Activated T-helper 17 cell treated with anti-CD3 and anti-CD28 coated beads, Interleukin-2, amount 50 U/mL, for 72 hours (primary cell): Measurements from ENCODE around the gene TMEM51. TPM values are rescaled to one million over a fixed set of nuclear protein-coding genes. Genes with fewer than 3 reads are reported as not detected.

ENCODE experiments used
- ATAC-seq: fragments of 150-1000 bp; cut with Tn5 transposase; replicated peaks from 2 replicates; pipeline ENCODE4 v1.10.0; 2021; ENCODE audit warnings: mild to moderate bottlenecking, moderate library complexity
- H3K27ac Mint-ChIP-seq: one replicate; pipeline ENCODE4 v1.8.0; 2022; ENCODE audit warnings: mixed read lengths
- H3K27me3 Mint-ChIP-seq: one replicate; pipeline ENCODE4 v1.8.0; 2022; ENCODE audit warnings: mixed read lengths
- H3K36me3 Mint-ChIP-seq: one replicate; pipeline ENCODE4 v1.8.0; 2022; ENCODE audit warnings: low read depth, mild to moderate bottlenecking, mixed read lengths
- H3K4me1 Mint-ChIP-seq: one replicate; pipeline ENCODE4 v1.8.0; 2022; ENCODE audit warnings: mixed read lengths
- H3K4me3 Mint-ChIP-seq: one replicate; pipeline ENCODE4 v1.8.0; 2022; ENCODE audit warnings: mild to moderate bottlenecking, mixed read lengths
- H3K9me3 Mint-ChIP-seq: one replicate; pipeline ENCODE4 v1.8.0; 2022; ENCODE audit warnings: mixed read lengths
- total RNA-seq, 2 donors: library from RNA; stranded (reverse); gene quantifications; one replicate each; pipeline ENCODE4 v1.2.3, GENCODE V29; 2022

The TMEM51 gene
- total RNA-seq, 2 donors from 2014 or later: not detected

GRCh38 chr1:15201221-15201620 lies 47.7 kb downstream of the TMEM51 start:
- no peaks in the 10 kb centered on the region for H3K9me3 Mint-ChIP-seq
- ATAC-seq: no peak
- H3K27me3 Mint-ChIP-seq: peaks cover 8% of the 10 kb centered on the region
- no peaks in the 10 kb centered on the region for H3K36me3 Mint-ChIP-seq
- no peak overlapping the region for H3K27ac Mint-ChIP-seq
- H3K4me1 Mint-ChIP-seq: no peaks in the 10 kb centered on the region
- H3K4me3 Mint-ChIP-seq: no peak overlapping the region

GRCh38 chr1:15201849-15202551 lies 48.5 kb downstream of the TMEM51 start:
- Mint-ChIP-seq H3K27ac (no peak overlapping the region), H3K4me1 (no peaks in the 10 kb centered on the region), H3K36me3 (no peaks in the 10 kb centered on the region), H3K4me3 (no peak overlapping the region), H3K9me3 (no peaks in the 10 kb centered on the region), H3K27me3 (peaks cover 12% of the 10 kb centered on the region)
- no peak for ATAC-seq

GRCh38 chr1:15204931-15205330 lies 51.4 kb downstream of the TMEM51 start:
- Mint-ChIP-seq H3K4me1 (no peaks in the 10 kb centered on the region), H3K27me3 (peaks cover 17% of the 10 kb centered on the region), H3K36me3 (no peaks in the 10 kb centered on the region), H3K9me3 (no peaks in the 10 kb centered on the region), H3K27ac (no peak overlapping the region), H3K4me3 (no peak overlapping the region)
- no peak for ATAC-seq

GRCh38 chr1:15205586-15206346 lies 52.2 kb downstream of the TMEM51 start:
- Mint-ChIP-seq H3K27me3 (peaks cover 17% of the 10 kb centered on the region), H3K9me3 (no peaks in the 10 kb centered on the region), H3K36me3 (no peaks in the 10 kb centered on the region), H3K4me1 (no peaks in the 10 kb centered on the region), H3K27ac (no peak overlapping the region), H3K4me3 (no peak overlapping the region)
- ATAC-seq: no peak

GRCh38 chr1:15206418-15207030 lies 53.0 kb downstream of the TMEM51 start:
- Mint-ChIP-seq H3K4me3 (no peak overlapping the region), H3K36me3 (no peaks in the 10 kb centered on the region), H3K4me1 (no peaks in the 10 kb centered on the region), H3K27ac (no peak overlapping the region), H3K9me3 (no peaks in the 10 kb centered on the region), H3K27me3 (peaks cover 17% of the 10 kb centered on the region)
- ATAC-seq: no peak

GRCh38 chr1:15207031-15207828 lies 53.7 kb downstream of the TMEM51 start:
- H3K27ac Mint-ChIP-seq: no peak overlapping the region
- no peak overlapping the region for H3K4me3 Mint-ChIP-seq
- ATAC-seq: no peak
- no peaks in the 10 kb centered on the region for H3K9me3 Mint-ChIP-seq
- peaks cover 21% of the 10 kb centered on the region for H3K27me3 Mint-ChIP-seq
- no peaks in the 10 kb centered on the region for H3K4me1 Mint-ChIP-seq
- no peaks in the 10 kb centered on the region for H3K36me3 Mint-ChIP-seq

GRCh38 chr1:15207829-15208429 lies 54.4 kb downstream of the TMEM51 start:
- ATAC-seq: no peak
- Mint-ChIP-seq H3K4me1 (no peaks in the 10 kb centered on the region), H3K27me3 (peaks cover 22% of the 10 kb centered on the region), H3K9me3 (no peaks in the 10 kb centered on the region), H3K27ac (no peak overlapping the region), H3K4me3 (no peak overlapping the region), H3K36me3 (no peaks in the 10 kb centered on the region)

GRCh38 chr1:15210651-15211375 lies 57.3 kb downstream of the TMEM51 start:
- H3K36me3 Mint-ChIP-seq: no peaks in the 10 kb centered on the region
- no peak overlapping the region for H3K4me3 Mint-ChIP-seq
- H3K27ac Mint-ChIP-seq: no peak overlapping the region
- no peaks in the 10 kb centered on the region for H3K4me1 Mint-ChIP-seq
- H3K9me3 Mint-ChIP-seq: no peaks in the 10 kb centered on the region
- peaks cover 24% of the 10 kb centered on the region for H3K27me3 Mint-ChIP-seq
- no peak for ATAC-seq

- H3K4me3 Mint-ChIP-seq: no peak overlapping the region
- H3K9me3 Mint-ChIP-seq: no peaks in the 10 kb centered on the region
- peaks cover 24% of the 10 kb centered on the region for H3K27me3 Mint-ChIP-seq
- no peaks in the 10 kb centered on the region for H3K4me1 Mint-ChIP-seq
- no peak overlapping the region for H3K27ac Mint-ChIP-seq
- ATAC-seq: no peak
- H3K36me3 Mint-ChIP-seq: no peaks in the 10 kb centered on the region
These were observed 57.9 kb downstream of the TMEM51 start for GRCh38 chr1:15211424-15211823.

GRCh38 chr1:15212216-15212953 lies 58.8 kb downstream of the TMEM51 start:
- no peak for ATAC-seq
- H3K9me3 Mint-ChIP-seq: no peaks in the 10 kb centered on the region
- H3K4me3 Mint-ChIP-seq: no peak overlapping the region

GRCh38 chr1:15212954-15213291 lies 59.4 kb downstream of the TMEM51 start:
- no peaks in the 10 kb centered on the region for H3K4me1 Mint-ChIP-seq
- H3K9me3 Mint-ChIP-seq: no peaks in the 10 kb centered on the region
- no peak overlapping the region for H3K4me3 Mint-ChIP-seq
- no peak for ATAC-seq
- no peaks in the 10 kb centered on the region for H3K36me3 Mint-ChIP-seq
- no peak overlapping the region for H3K27ac Mint-ChIP-seq
- peaks cover 16% of the 10 kb centered on the region for H3K27me3 Mint-ChIP-seq

More at GRCh38 chr1:15212216-15212953, 58.8 kb downstream of the TMEM51 start:
- Mint-ChIP-seq H3K27me3 (peaks cover 20% of the 10 kb centered on the region), H3K4me1 (no peaks in the 10 kb centered on the region), H3K36me3 (no peaks in the 10 kb centered on the region), H3K27ac (no peak overlapping the region)

GRCh38 chr1:15213341-15213821 lies 59.8 kb downstream of the TMEM51 start:
- no peak for ATAC-seq
- Mint-ChIP-seq H3K4me3 (no peak overlapping the region), H3K27ac (no peak overlapping the region), H3K9me3 (no peaks in the 10 kb centered on the region), H3K4me1 (no peaks in the 10 kb centered on the region), H3K27me3 (peaks cover 15% of the 10 kb centered on the region), H3K36me3 (no peaks in the 10 kb centered on the region)

GRCh38 chr1:15214527-15214926 lies 61.0 kb downstream of the TMEM51 start:
- H3K4me3 Mint-ChIP-seq: no peak overlapping the region
- H3K9me3 Mint-ChIP-seq: no peaks in the 10 kb centered on the region
- H3K27ac Mint-ChIP-seq: no peak overlapping the region
- H3K27me3 Mint-ChIP-seq: peaks cover 15% of the 10 kb centered on the region
- no peaks in the 10 kb centered on the region for H3K4me1 Mint-ChIP-seq
- ATAC-seq: no peak
- H3K36me3 Mint-ChIP-seq: no peaks in the 10 kb centered on the region
